HepG2 (cell line): ENCODE data around the gene ATP6V0D1. TPM values are rescaled to one million over a fixed set of nuclear protein-coding genes. Genes with fewer than 3 reads are reported as not detected.

Experiments
- ATAC-seq: fragments of 200-7000 bp; cut with Tn5 transposase; 3 replicates; pipeline ENCODE4 v1.9.1; 2020; ENCODE audit warnings: mild to moderate bottlenecking, moderate library complexity
- BruUV-seq: library from RNA; stranded (reverse); fragments of 400-500 nt; replicated peaks from 2 replicates; lab custom pipeline; 2021; lab: Mats Ljungman, UMichigan
- CTCF ChIA-PET: fragments of 300-600 bp; formaldehyde crosslinking; extraction: SDS; loops from one replicate; lab custom pipeline; 2021; ENCODE audit warnings: low total read pairs, inconsistent platforms, low intra/inter-chr PET ratio; lab: Yijun Ruan, JAX
- POLR2A ChIA-PET: fragments of 350-600 bp; sonication (Branson Sonifier 250); formaldehyde crosslinking; loops from one replicate; lab custom pipeline; 2020; ENCODE audit warnings: antibody characterized with exemption, inconsistent platforms; lab: Yijun Ruan, JAX
- DNase-seq: peaks from one replicate; pipeline ENCODE4 v3.0.0-alpha.2; 2015; ENCODE audit warnings: low spot score
- FAIRE-seq: peaks from 3 replicates; lab custom pipeline; 2011; peaks lifted over from hg19 to GRCh38; lab: Jason Lieb, UNC
- H2AFZ ChIP-seq: one replicate; pipeline ENCODE4 v1.6.1; 2011; ENCODE audit warnings: low read length, inconsistent platforms
- H3K27ac ChIP-seq: fragments of 300-600 bp; 3 replicates; pipeline ENCODE4 v1.8.0; 2011; ENCODE audit warnings: mixed run types, mild to moderate bottlenecking, mixed read lengths, low read length, inconsistent platforms; ENCODE audit not compliant: insufficient read depth; ENCODE audit errors: extremely low read length
- H3K27me3 ChIP-seq, 2 experiments: fragments of 200-600 bp in 1 of 2; 2 replicates in 1 of 2; 3 replicates in 1 of 2; pipeline versions ENCODE4 v1.6.0 to v1.8.0; 2011; ENCODE audit warnings: low read length in 2 of 2, mild to moderate bottlenecking in 2 of 2, moderate library complexity in 2 of 2, inconsistent platforms in 1 of 2; ENCODE audit not compliant: insufficient read depth in 2 of 2, control insufficient read depth in 1 of 2
- H3K36me3 ChIP-seq, 2 experiments: fragments of 200-600 bp in 1 of 2; replicated peaks in 1 of 2; 2 replicates in 1 of 2; 3 replicates in 1 of 2; pipeline versions ENCODE4 v1.5.1 to v1.8.0; 2011; ENCODE audit warnings: low read length in 2 of 2, inconsistent platforms in 1 of 2; ENCODE audit not compliant: insufficient read depth in 2 of 2, control insufficient read depth in 1 of 2
- H3K4me1 ChIP-seq: 2 replicates; pipeline ENCODE4 v1.5.1; 2012; ENCODE audit warnings: low read length, inconsistent platforms; ENCODE audit not compliant: insufficient read depth
- H3K4me2 ChIP-seq: 2 replicates; pipeline ENCODE4 v1.6.0; 2011; ENCODE audit warnings: low read depth, low read length, inconsistent platforms
- H3K4me3 ChIP-seq, 3 experiments: fragments of 200-600 bp in 1 of 3; sonication (generic), shearing (Covaris generic) in 1 of 3; replicated peaks in 1 of 3; 2 replicates each; pipeline ENCODE4 v1.5.1; 2011 to 2016; ENCODE audit warnings: low read length in 3 of 3, inconsistent platforms in 2 of 3, low read depth in 2 of 3, mild to moderate bottlenecking in 2 of 3, control low read depth in 1 of 3, mixed read lengths in 1 of 3; ENCODE audit not compliant: insufficient read depth in 1 of 3
- H3K79me2 ChIP-seq: one replicate; pipeline ENCODE4 v1.6.1; 2011; ENCODE audit warnings: low read length, inconsistent platforms; ENCODE audit not compliant: insufficient read depth
- H3K9ac ChIP-seq: 2 replicates; pipeline ENCODE4 v1.6.0; 2011; ENCODE audit warnings: mild to moderate bottlenecking, low read depth, low read length, inconsistent platforms; ENCODE audit not compliant: insufficient read depth
- H3K9me3 ChIP-seq: 2 replicates; pipeline ENCODE4 v1.5.1; 2012; ENCODE audit warnings: mild to moderate bottlenecking, low read length
- H4K20me1 ChIP-seq: 2 replicates; pipeline ENCODE4 v1.6.0; 2011; ENCODE audit warnings: inconsistent platforms, mild to moderate bottlenecking, low read length, moderate library complexity; ENCODE audit not compliant: insufficient read depth
- AGO1 ChIP-seq: fragments of 200-400 bp; formaldehyde crosslinking; IDR thresholded peaks from 2 replicates; pipeline ENCODE4 v1.6.1; 2017; ENCODE audit warnings: mild to moderate bottlenecking, low read depth, low read length, moderate library complexity; ENCODE audit not compliant: poor library complexity, severe bottlenecking
- DR1 ChIP-seq: sonication (generic); formaldehyde crosslinking; IDR thresholded peaks from 2 replicates; pipeline ENCODE4 v1.8.0; 2021; ENCODE audit warnings: mild to moderate bottlenecking, missing genetic modification reagents, inconsistent platforms
- SMC3 ChIP-seq: IDR thresholded peaks from 2 replicates; pipeline ENCODE4 v1.6.1; 2011; ENCODE audit warnings: low read length, improper control_type of control experiment
- SNAPC2 ChIP-seq: sonication (generic); formaldehyde crosslinking; IDR thresholded peaks from 2 replicates; pipeline ENCODE4 v1.8.1; 2022; ENCODE audit warnings: mild to moderate bottlenecking, missing genetic modification reagents
- SOX13 ChIP-seq, 3 experiments: fragments of 450-650 bp in 1 of 3; sonication (generic) in 1 of 3; formaldehyde crosslinking in 1 of 3; IDR thresholded peaks in 2 of 3; conservative IDR thresholded peaks in 1 of 3; 2 replicates each; pipeline versions ENCODE4 v1.5.0 to v1.6.1; 2016 to 2020; ENCODE audit warnings: antibody characterized with exemption in 1 of 3, mild to moderate bottlenecking in 1 of 3, missing compliant biosample characterization in 1 of 3, missing genetic modification reagents in 1 of 3, moderate library complexity in 1 of 3
- U2AF1 ChIP-seq: fragments of 200-400 bp; formaldehyde crosslinking; optimal IDR thresholded peaks from 2 replicates; pipeline ENCODE3; 2017; ENCODE audit warnings: mild to moderate bottlenecking, low read depth, low read length
- ZBTB1 ChIP-seq: sonication (generic); formaldehyde crosslinking; IDR thresholded peaks from 2 replicates; pipeline ENCODE4 v1.4.0; 2020; ENCODE audit warnings: missing genetic modification reagents, borderline replicate concordance
- ZFP41 ChIP-seq: sonication (generic); formaldehyde crosslinking; IDR thresholded peaks from 2 replicates; pipeline ENCODE4 v1.4.0; 2020; ENCODE audit warnings: mild to moderate bottlenecking, missing genetic modification reagents, borderline replicate concordance
- ZMYM2 ChIP-seq: sonication (generic); formaldehyde crosslinking; IDR thresholded peaks from 2 replicates; pipeline ENCODE4 v1.8.0; 2022; ENCODE audit warnings: mild to moderate bottlenecking, missing genetic modification reagents
- ZNF143 ChIP-seq: sonication (generic); formaldehyde crosslinking; IDR thresholded peaks from 2 replicates; pipeline ENCODE4 v1.4.0; 2020; ENCODE audit warnings: missing genetic modification reagents
- ZNF496 ChIP-seq: sonication (generic); formaldehyde crosslinking; IDR thresholded peaks from 2 replicates; pipeline ENCODE4 v1.8.1; 2023; ENCODE audit warnings: mild to moderate bottlenecking, moderate library complexity, missing genetic modification reagents; ENCODE audit not compliant: insufficient replicate concordance
- ZNF841 ChIP-seq: sonication (generic); formaldehyde crosslinking; IDR thresholded peaks from 2 replicates; pipeline ENCODE4 v1.8.1; 2023; ENCODE audit warnings: missing genetic modification reagents, borderline replicate concordance
- WGBS: methylation state at CpG from one replicate; pipeline ENCODE4 v1.1.6; 2017; ENCODE audit warnings: low lambda C conversion rate; 5-methylcytosine and 5-hydroxymethylcytosine counted together
- in situ Hi-C: cut with HindIII; loops from 2 replicates; pipeline ENCODE4 v1.10.0; 2017; ENCODE audit warnings: low pct_unique_long_range_greater_than_20kb; ENCODE audit not compliant: extremely low pct_ligation_motif_present
- intact Hi-C: fragments of 100-400 bp; cut with micrococcal nuclease; formaldehyde crosslinking; loops from one replicate; pipeline ENCODE4 v1.10.0; 2022; ENCODE audit not compliant: unreplicated experiment
- polyA plus RNA-seq, 8 experiments: library from polyadenylated mRNA; depleted of rRNA in 3 of 8; stranded (reverse) in 7 of 8; unstranded in 1 of 8; fragments of >200 nt; fragmentation: Illumina TruSeq in 4 of 8; extraction: Trizol in 4 of 8; gene quantifications; 2 replicates each; pipeline versions ENCODE4 v1.2.1 to v1.2.3, GENCODE V29; 2011 to 2016; ENCODE audit warnings: low read depth in 4 of 8, missing spikeins in 1 of 8, mixed read lengths in 1 of 8; ENCODE audit not compliant: insufficient read depth in 1 of 8
- total RNA-seq, 5 experiments: library from RNA; depleted of rRNA; stranded (reverse); fragments of >200 nt; fragmentation: Illumina TruSeq; extraction: Trizol; gene quantifications; 2 replicates each; pipeline ENCODE4 v1.2.3, GENCODE V29; 2016; ENCODE audit warnings: low read depth in 1 of 5
- TF ChIP-seq, protein P1 (sequence below): IDR thresholded peaks from 2 replicates; pipeline ENCODE4 v1.4.0; 2020; ENCODE audit warnings: mild to moderate bottlenecking, missing genetic modification reagents
- TF ChIP-seq, protein P2 (sequence below): sonication (generic); formaldehyde crosslinking; IDR thresholded peaks from 2 replicates; pipeline ENCODE4 v1.5.0; 2020; ENCODE audit warnings: missing genetic modification reagents
- TF ChIP-seq, protein P3 (sequence below): IDR thresholded peaks from 2 replicates; pipeline ENCODE4 v1.6.1; 2016; ENCODE audit warnings: missing compliant biosample characterization, missing genetic modification reagents, borderline replicate concordance

ATP6V0D1 gene
- total and polyA plus RNA-seq, 2 of the 13 experiments (the other 11 are each of a cell fraction or from before 2014, with no cell fraction given): 51.1 to 61.3 TPM

DNA sequence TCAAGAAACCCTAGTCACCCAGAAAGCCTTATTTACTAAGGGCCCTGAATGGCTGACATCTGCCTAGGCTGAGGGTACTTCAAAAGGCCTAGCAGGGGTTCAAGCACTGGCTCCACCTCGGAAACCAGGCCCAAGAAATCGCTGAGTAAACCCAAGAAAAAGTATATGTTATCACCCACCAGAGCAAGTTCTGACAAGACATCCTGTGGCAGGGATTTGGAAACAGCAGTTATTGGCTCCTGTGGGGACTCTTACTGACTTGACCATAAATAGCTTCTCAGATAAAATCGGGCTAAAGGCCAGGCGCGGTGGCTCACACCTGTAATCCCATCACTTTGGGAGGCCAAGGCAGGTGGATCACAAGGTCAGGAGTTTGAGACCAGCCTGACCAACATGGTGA lies 12.2 kb downstream of the ATP6V0D1 start (continued):
- no peak for TF ChIP-seq ZBTB1 (CRISPR knock-in tag)

DNA sequence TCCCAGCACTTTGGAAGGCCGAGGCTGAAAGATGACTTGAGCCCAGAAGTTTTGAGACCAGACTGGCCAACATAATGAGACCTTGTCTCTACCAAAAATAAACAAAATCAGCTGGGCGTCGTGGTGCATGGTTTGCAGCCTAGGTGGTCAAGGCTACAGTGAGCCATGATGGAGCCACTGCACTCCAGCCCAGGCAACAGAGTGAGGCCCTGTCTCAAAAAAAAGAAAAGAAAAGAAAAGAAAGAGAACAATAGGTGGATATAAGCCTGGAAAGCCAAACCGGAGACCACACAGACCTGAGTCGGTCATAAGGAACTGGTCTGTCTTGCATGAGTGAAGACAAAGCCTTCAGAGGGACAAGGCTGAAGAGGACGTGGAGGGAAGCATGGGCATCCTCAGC lies 14.4 kb downstream of the ATP6V0D1 start:
- DNase-seq: no peak
- ATAC-seq: no peak
- ChIA-PET POLR2A (interaction anchor here (1.5 kb wide), 1 partner anchor 21 kb away, joined by 4 read pairs; no protein-coding TSS in a partner anchor), CTCF (interaction anchor here (1.6 to 5.3 kb wide), 3 partner anchors 10 to 38 kb away, joined by 4 to 98 read pairs (median 9); partner anchors contain the start of gene HSD11B2)
- in situ Hi-C loops (loop anchor here (5.0 kb wide), 1 partner anchor 34 kb away; the partner anchor contains the start of gene HSD11B2), intact Hi-C loops (loop anchor here (5.0 kb wide), 1 partner anchor 189 kb away; the partner anchor contains the start of gene PLEKHG4)
- Histone ChIP-seq H3K9me3 (no peaks in the 10 kb centered on the region), H2AFZ (no peak overlapping the region), H3K9ac (no peak overlapping the region), H3K36me3 (peaks cover 0 to 4% of the 10 kb centered on the region in 2 experiments; a peak in 2 of 5 replicates), H3K27me3 (no peaks in the 10 kb centered on the region), H3K27ac (no peak overlapping the region), H4K20me1 (peaks cover 7% of the 10 kb centered on the region), H3K4me3 (no peak overlapping the region), H3K4me2 (no peak overlapping the region), H3K4me1 (peaks cover 5% of the 10 kb centered on the region), H3K79me2 (peaks cover 18% of the 10 kb centered on the region)
- no peak for FAIRE-seq
- WGBS: 75% methylated on average over 6 of the region's 6 CpGs
- no TSS peak for BruUV-seq
- TF ChIP-seq SNAPC2 (CRISPR knock-in tag) (no peak), ZNF841 (no peak), ZMYM2 (CRISPR knock-in tag) (no peak), SMC3 (no peak), SOX13 (IDR thresholded peaks at IDR 0.05) (no peak), SOX13 (CRISPR knock-in tag; conservative IDR thresholded peaks at IDR 0.05 in 1 of 2, IDR thresholded peaks at IDR 0.05 in 1 of 2) (no peak), ZNF143 (no peak), U2AF1 (no peak), AGO1 (no peak), ZFP41 (CRISPR knock-in tag) (no peak), DR1 (no peak), ZNF496 (CRISPR knock-in tag) (no peak)
- TF ChIP-seq, protein P1, sequence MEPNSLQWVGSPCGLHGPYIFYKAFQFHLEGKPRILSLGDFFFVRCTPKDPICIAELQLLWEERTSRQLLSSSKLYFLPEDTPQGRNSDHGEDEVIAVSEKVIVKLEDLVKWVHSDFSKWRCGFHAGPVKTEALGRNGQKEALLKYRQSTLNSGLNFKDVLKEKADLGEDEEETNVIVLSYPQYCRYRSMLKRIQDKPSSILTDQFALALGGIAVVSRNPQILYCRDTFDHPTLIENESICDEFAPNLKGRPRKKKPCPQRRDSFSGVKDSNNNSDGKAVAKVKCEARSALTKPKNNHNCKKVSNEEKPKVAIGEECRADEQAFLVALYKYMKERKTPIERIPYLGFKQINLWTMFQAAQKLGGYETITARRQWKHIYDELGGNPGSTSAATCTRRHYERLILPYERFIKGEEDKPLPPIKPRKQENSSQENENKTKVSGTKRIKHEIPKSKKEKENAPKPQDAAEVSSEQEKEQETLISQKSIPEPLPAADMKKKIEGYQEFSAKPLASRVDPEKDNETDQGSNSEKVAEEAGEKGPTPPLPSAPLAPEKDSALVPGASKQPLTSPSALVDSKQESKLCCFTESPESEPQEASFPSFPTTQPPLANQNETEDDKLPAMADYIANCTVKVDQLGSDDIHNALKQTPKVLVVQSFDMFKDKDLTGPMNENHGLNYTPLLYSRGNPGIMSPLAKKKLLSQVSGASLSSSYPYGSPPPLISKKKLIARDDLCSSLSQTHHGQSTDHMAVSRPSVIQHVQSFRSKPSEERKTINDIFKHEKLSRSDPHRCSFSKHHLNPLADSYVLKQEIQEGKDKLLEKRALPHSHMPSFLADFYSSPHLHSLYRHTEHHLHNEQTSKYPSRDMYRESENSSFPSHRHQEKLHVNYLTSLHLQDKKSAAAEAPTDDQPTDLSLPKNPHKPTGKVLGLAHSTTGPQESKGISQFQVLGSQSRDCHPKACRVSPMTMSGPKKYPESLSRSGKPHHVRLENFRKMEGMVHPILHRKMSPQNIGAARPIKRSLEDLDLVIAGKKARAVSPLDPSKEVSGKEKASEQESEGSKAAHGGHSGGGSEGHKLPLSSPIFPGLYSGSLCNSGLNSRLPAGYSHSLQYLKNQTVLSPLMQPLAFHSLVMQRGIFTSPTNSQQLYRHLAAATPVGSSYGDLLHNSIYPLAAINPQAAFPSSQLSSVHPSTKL (CRISPR knock-in tag): no peak
- TF ChIP-seq, protein P2, sequence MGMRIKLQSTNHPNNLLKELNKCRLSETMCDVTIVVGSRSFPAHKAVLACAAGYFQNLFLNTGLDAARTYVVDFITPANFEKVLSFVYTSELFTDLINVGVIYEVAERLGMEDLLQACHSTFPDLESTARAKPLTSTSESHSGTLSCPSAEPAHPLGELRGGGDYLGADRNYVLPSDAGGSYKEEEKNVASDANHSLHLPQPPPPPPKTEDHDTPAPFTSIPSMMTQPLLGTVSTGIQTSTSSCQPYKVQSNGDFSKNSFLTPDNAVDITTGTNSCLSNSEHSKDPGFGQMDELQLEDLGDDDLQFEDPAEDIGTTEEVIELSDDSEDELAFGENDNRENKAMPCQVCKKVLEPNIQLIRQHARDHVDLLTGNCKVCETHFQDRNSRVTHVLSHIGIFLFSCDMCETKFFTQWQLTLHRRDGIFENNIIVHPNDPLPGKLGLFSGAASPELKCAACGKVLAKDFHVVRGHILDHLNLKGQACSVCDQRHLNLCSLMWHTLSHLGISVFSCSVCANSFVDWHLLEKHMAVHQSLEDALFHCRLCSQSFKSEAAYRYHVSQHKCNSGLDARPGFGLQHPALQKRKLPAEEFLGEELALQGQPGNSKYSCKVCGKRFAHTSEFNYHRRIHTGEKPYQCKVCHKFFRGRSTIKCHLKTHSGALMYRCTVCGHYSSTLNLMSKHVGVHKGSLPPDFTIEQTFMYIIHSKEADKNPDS (CRISPR knock-in tag): no peak
- TF ChIP-seq, protein P3, sequence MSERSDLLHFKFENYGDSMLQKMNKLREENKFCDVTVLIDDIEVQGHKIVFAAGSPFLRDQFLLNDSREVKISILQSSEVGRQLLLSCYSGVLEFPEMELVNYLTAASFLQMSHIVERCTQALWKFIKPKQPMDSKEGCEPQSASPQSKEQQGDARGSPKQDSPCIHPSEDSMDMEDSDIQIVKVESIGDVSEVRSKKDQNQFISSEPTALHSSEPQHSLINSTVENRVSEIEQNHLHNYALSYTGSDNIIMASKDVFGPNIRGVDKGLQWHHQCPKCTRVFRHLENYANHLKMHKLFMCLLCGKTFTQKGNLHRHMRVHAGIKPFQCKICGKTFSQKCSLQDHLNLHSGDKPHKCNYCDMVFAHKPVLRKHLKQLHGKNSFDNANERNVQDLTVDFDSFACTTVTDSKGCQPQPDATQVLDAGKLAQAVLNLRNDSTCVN (CRISPR knock-in tag): no peak
